ENCODE measurements around the gene IRF7.

Gene IRF7

GRCh38 chr11:620935-621814, 5.4 kb upstream of the IRF7 start:
- DNase-seq (ENCODE audit: low read depth): no peak

GRCh38 chr11:620201-620600, 4.5 kb upstream of the IRF7 start:
- no peak for DNase-seq (ENCODE audit: low read depth)

DNA sequence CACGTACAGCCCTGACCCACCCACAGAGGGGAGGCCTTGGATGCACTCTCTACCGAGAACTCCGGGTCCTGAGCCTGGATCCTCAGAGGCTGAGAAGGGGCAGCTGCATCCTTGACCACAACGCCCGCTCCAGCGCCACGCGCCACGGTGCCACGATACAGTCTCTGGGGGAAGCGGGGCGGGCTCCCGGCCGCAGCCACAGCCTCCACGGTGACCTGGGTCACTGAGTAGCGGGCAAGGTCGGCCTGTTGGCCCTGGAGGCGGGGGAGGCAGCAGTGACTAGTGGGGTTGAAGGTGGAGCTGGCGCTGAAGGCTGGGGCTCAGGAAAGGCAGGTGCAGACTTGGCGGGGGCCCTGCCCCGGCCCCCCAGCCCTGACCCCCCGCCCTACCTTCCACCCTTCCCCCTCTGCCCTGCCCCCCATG, 3.9 kb upstream of the IRF7 start:
- no peak for DNase-seq (ENCODE audit: low read depth)

DNA sequence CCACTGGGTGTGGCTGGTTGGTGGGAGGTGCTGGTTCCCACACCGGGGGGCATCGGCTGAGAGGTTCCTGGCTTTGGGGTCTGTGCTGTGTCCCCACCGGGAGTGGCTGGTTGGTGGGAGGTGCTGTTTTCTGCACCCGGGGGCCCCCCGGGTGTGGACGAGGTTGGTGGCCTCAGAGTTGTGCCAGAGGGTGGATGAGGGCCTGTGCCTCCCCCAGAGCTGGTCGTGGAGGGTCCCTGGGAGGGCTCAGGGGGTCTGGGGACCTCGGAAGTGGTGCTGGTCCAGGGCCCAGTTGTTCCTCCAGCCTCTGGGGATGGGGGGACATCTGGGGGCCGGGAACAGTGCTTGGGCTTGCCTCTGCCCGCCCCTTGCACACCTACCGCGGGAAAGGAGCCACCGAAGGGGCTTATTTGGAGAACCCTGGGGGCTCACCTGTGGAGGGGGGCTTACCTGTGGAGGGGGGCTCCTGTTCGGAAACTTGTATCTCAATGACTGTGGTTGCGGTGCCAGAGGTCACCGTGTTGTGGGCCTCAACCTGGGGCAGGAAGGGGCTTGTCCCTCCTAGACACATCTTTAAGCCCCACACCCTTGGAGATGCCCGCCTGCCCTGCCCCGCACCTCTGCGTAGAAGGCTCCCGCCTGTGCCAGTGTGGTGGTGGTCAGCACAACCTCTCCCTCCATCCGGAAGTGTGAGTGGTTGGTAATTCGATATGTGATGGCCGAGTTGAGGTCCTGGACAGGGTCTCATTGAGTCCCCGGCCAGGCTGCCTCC, 3.3 kb upstream of the IRF7 start:
- DNase-seq (ENCODE audit: low read depth): no peak

DNA sequence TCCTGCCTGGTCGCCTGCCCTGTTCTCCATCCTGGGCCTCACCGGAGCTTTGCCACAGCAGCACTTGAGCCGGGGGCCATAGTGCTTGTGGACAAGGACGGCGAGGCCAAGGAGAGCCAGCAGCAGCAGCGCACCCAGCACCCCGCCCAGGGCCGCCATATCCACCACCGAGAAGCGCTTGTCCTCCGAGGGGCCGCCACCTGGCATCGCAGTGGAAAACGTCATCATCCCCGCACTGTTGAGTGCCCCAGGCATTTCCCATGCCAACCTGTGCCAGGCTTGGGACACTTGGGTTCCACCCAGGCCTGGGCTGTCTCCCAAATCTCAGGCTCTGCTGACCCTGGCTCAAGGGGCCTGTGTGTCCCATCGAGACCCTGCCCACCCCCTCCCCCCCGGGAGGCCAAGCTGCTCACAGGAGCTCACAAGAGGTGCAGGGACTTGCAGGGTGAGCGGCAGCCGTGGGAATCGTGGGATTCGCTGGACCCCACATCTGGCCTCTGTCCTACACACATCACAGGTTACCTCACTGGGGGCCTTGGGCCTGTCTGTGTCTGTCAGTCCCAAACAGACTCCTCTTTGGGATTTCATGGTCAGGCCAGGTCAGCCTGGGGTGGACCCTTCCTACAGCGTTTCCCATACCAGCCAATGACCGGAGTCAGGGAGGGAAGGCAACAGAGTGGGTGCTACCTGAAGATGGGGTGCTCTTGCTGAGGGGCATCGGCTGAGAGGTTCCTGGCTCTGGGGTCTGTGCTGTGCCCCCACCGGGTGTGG, 2.3 kb upstream of the IRF7 start:
- no peak for DNase-seq (ENCODE audit: low read depth)

- DNase-seq (ENCODE audit: low read depth): no peak
These were observed 1.6 kb upstream of the IRF7 start for GRCh38 chr11:617199-617911.

DNA sequence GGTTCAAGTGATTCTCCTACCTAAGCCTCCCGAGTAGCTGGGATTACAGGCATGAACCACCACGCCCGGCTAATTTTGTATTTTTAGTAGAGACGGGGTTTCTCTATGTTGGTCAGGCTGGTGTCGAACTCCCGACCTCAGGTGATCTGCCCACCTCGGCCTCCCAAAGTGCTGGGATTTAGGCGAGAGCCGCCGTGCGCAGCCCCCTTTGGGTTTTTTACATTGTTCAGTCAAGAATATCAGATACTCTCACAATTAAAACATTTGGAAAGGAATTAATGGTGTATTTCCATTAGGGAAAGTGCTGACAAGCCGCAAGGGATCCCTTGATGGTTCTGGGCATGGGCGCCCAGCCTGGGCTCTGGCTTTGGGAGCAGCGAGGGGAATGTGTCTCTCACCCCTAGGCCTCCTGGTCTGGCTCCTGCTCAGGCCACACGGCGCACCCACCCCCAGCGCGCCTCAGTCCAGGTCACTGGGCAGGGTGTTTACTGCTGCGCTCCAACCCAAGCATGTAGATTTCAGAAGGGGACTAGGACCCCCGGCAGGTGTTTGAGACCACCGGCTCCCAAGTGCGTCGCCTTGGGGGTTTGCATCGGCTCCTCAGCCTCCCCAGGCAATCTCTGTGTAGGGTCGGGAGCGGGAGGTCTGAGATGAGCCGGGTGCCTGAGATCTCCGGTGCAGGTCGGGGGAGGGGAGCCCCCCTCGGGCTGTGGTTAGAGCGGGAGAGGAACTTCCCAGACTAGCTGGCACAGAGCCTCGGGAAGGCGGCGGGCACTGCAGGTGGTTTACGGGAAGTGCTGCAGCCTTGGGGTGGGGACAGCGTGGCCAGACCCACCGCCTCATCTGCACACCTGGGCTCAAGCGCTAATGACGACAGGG, 809 bp upstream of the IRF7 start:
- DNase-seq (ENCODE audit: low read depth): no peak

DNA sequence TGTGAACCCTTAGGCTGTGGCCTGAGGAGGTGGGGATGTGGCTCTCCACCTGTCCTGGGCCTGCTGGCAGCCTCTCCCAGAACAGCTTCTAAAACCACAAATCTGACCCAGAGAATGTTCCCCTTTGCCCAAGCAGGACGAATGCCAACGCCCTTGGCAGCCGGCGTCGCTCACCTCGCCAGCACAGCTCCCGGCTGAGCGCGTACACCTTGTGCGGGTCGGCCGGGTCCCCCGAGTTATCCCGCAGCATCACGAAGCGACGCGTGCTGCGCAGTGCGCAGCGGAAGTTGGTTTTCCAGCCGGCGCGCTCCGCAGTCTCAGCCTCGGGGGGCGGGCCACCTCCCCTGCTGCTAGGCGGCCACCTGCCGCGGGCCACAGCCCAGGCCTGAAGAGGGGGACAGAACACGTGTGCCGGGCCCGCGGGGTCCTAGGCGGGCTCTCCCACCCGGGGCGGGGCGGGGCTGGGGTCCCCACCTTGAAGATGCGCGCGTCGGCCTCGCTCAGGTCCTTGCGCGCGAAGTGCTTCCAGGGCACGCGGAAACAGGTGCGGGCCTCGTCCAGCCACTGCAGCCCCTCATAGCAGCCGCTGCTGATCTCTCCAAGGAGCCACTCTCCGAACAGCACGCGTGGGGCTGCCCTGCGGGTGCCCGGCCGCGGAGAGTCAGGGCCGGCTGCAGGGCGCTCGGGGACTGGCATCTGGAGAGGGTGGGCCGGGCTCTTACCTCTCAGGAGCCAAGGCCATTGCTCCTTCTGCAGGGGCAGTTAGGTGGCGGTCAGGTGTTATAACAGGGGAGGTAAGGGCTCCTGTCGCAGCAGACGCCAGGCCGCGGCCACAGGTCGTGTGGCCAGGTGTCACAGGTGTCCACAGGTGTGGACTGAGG, 887 bp downstream of the IRF7 start:
- no peak for DNase-seq (ENCODE audit: low read depth)

DNA sequence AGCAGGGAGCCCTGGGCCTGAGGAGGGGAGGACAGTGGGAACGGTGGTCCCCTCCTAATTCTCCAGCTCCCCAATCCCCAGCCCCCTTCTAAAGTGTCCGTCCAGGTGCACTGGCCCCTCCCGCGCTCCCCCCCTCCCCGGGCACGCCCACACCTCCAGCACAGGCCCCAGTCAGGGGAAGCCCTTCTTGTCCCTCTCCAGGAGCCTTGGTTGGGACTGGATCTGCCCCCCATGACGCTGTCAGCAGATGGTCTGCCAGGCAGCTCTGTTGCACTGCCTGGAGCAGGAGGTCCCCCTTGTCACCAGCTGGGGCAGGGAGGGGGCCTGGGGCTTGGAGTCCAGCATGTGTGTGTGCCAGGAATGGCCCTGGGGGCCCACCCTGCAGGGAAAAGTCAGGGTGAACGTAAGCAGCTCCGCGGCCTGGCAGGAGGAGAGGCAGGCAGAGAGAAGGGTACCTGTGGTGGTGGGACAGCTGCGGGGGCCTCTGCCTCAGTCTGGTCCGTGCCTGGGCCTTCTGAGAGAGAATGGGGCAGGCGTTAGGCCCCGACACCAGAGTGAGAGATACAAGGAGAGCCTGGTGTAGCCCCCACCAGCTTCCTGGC, 1.6 kb downstream of the IRF7 start:
- DNase-seq (ENCODE audit: low read depth): no peak

GRCh38 chr11:613369-613968, 2.3 kb downstream of the IRF7 start:
- peak; percentile 68 for DNase-seq (ENCODE audit: low read depth)

GRCh38 chr11:612961-613300, 2.8 kb downstream of the IRF7 start:
- DNase-seq (ENCODE audit: low read depth): no peak

DNA sequence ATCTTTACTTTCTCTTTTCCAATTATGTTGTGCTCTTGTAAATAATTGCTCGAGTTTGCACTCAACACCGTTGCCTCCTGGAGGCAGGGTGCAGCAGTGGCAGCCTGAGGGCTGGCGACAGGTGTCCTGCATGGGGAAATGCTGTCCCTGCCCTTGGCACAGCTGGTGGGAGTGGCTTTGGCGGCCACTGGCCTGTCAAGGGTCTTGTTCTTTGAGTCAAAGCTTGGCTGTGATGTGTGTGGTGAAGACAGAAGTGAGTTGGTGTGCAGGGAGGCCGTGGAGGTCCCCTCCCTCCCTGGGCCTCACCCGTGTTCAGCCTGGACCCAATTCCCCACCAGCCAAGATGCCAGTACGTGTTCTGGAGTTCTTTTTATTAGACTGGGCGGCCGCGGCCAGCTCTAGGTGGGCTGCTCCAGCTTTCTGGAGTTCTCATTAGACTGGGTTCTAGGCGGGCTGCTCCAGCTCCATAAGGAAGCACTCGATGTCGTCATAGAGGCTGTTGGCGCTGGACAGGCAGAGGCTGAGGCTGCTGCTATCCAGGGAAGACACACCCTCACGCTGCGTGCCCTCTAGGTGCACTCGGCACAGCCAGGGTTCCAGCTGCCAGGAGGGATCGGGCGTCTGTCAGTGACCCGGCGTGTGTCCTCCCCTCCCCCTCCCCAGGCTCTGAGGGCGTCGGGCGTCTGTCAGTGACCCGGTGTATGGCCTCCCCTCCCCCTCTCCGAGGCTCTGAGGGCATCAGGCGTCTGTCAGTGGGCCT, 3.4 kb downstream of the IRF7 start:
- no peak for DNase-seq (ENCODE audit: low read depth)

DNA sequence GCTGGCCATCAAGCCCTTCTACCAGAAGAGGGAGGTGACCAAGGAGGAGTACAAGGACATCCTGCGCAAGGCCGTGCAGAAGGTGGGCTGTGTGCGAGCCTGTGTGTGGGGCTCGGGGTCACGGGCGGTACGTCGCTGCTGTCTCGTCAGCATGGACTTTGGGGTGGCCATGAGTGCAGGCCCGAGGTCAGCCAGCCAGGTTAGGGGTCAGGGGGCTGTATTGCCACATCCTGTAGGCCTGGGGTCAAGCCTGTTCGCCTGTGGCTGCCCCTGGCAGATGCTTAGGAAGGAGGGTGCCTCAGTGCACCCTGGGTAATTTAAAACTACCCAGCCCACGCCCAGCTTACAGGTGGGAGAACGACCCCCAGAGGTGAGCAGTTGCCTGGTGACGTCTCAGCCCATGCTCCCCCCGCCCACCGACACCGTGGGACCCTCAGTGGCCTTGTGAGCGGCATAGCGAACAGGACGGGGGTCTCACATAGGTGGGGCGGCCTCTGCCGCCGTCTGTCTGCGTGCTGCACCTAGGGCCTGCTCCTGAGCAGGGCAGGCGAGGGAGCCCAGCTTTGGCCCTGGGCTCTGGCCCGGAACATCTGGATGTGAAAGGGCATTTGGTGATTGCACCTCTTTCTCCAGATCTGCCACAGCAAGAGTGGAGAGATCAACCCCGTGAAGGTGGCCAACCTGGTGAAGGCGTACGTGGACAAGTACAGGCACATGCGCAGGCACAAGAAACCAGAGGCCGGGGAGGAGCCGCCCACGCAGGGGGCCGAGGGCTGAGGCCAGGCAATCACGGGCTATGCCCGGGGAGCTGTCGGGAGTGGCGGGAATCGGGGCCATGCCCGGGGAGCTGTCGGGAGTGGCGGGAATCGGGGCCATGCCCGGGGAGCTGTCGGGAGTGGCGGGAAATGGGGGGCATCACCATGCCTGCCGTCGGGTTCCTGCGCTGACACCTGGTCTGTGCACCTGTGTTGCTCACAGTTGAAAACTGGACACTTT, 4.5 kb downstream of the IRF7 start:
- DNase-seq (ENCODE audit: low read depth): no peak

- DNase-seq (ENCODE audit: low read depth): no peak
These were observed 5.5 kb downstream of the IRF7 start for GRCh38 chr11:610146-610801.

DNA sequence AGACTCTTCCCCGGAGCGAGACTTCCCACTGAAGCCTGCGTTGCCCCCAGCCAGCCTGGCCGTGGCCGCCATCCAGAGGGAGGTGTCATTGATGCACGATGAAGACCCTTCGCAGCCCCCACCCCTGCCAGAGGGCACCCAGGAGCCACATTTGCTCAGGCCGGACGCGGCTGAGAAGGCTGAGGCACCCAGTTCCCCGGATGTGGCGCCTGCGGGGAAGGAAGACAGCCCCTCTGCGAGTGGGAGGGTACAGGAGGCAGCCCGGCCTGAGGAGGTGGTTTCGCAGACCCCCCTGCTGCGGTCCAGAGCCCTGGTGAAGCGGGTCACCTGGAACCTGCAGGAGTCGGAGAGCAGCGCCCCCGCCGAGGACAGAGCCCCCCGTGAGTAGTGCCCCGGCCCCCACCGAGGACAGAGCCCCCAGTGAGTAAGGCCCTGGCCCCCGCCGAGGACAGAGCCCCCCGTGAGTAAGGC, 6.4 kb downstream of the IRF7 start:
- DNase-seq (ENCODE audit: low read depth): no peak

GRCh38 chr11:608791-609251, 6.9 kb downstream of the IRF7 start:
- DNase-seq (ENCODE audit: low read depth): no peak
